WTC11 (cell line): Measurements from ENCODE around the gene KIRREL3. TPM values are rescaled to one million over a fixed set of nuclear protein-coding genes. Genes with fewer than 3 reads are reported as not detected.

Source experiments
- ATAC-seq: fragments of 200-7000 bp; cut with Tn5 transposase; 2 replicates; pipeline ENCODE4 v1.10.0; 2021; ENCODE audit warnings: mild to moderate bottlenecking, moderate library complexity
- CTCF ChIA-PET: fragments of 300-600 bp; sonication (Branson Sonifier 250); formaldehyde crosslinking; loops from one replicate; lab custom pipeline; 2021; ENCODE audit warnings: antibody characterized with exemption; lab: Charles Lee
- POLR2A ChIA-PET: fragments of 350-600 bp; sonication (Branson Sonifier 250); formaldehyde crosslinking; loops from one replicate; lab custom pipeline; 2021; ENCODE audit warnings: antibody characterized with exemption; lab: Charles Lee
- DNase-seq: peaks from one replicate; pipeline ENCODE4 v3.0.0; 2021; ENCODE audit warnings: low spot score
- H3K27ac Mint-ChIP-seq: 2 replicates; pipeline ENCODE4 v1.8.0; 2021; ENCODE audit warnings: mixed read lengths
- H3K27me3 Mint-ChIP-seq: 2 replicates; pipeline ENCODE4 v1.8.0; 2021; ENCODE audit warnings: low read depth, mild to moderate bottlenecking, moderate library complexity, mixed read lengths
- H3K36me3 Mint-ChIP-seq: 2 replicates; pipeline ENCODE4 v1.8.0; 2021; ENCODE audit warnings: mixed read lengths
- H3K4me1 Mint-ChIP-seq: 2 replicates; pipeline ENCODE4 v1.8.0; 2022; ENCODE audit warnings: mixed read lengths
- H3K4me3 Mint-ChIP-seq: 2 replicates; pipeline ENCODE4 v1.8.0; 2021; ENCODE audit warnings: mild to moderate bottlenecking, moderate library complexity, mixed read lengths
- H3K9me3 Mint-ChIP-seq: 2 replicates; pipeline ENCODE4 v1.8.0; 2021; ENCODE audit warnings: mixed read lengths
- AR ChIP-seq: fragments of 250-450 bp; sonication (Bioruptor Pico); IDR thresholded peaks from 2 replicates; pipeline ENCODE4 v1.9.0; 2021; ENCODE audit warnings: mild to moderate bottlenecking
- CREM ChIP-seq: sonication (generic); formaldehyde crosslinking; IDR thresholded peaks from 2 replicates; pipeline ENCODE4 v1.8.1; 2022; ENCODE audit warnings: mild to moderate bottlenecking, missing genetic modification reagents, moderate library complexity
- EMX1 ChIP-seq: fragments of 250-450 bp; sonication (Bioruptor Pico); IDR thresholded peaks from 2 replicates; pipeline ENCODE4 v1.8.0; 2021; ENCODE audit warnings: mild to moderate bottlenecking
- HMGA2 ChIP-seq: fragments of 250-450 bp; sonication (Bioruptor Pico); IDR thresholded peaks from 2 replicates; pipeline ENCODE4 v1.4.0; 2021; ENCODE audit warnings: mild to moderate bottlenecking, moderate library complexity
- IRF1 ChIP-seq: sonication (generic); formaldehyde crosslinking; IDR thresholded peaks from 2 replicates; pipeline ENCODE4 v1.8.0; 2023; ENCODE audit warnings: missing genetic modification reagents
- KAT7 ChIP-seq: sonication (generic); formaldehyde crosslinking; IDR thresholded peaks from 2 replicates; pipeline ENCODE4 v1.8.1; 2023; ENCODE audit warnings: missing genetic modification reagents, mild to moderate bottlenecking, borderline replicate concordance
- MYBL2 ChIP-seq: sonication (generic); formaldehyde crosslinking; IDR thresholded peaks from 2 replicates; pipeline ENCODE4 v1.8.1; 2023; ENCODE audit warnings: mild to moderate bottlenecking, moderate library complexity, missing genetic modification reagents
- SMAD3 ChIP-seq: sonication (generic); formaldehyde crosslinking; IDR thresholded peaks from 2 replicates; pipeline ENCODE4 v1.8.0; 2022; ENCODE audit warnings: missing genetic modification reagents, mild to moderate bottlenecking, borderline replicate concordance
- ZNF121 ChIP-seq: sonication (generic); formaldehyde crosslinking; IDR thresholded peaks from 2 replicates; pipeline ENCODE4 v1.8.0; 2023; ENCODE audit warnings: missing genetic modification reagents
- ZNF232 ChIP-seq: sonication (generic); formaldehyde crosslinking; IDR thresholded peaks from 2 replicates; pipeline ENCODE4 v1.8.0; 2022; ENCODE audit warnings: mild to moderate bottlenecking, missing genetic modification reagents
- total RNA-seq: library from RNA; stranded (reverse); gene quantifications from 3 replicates; pipeline ENCODE4 v1.2.3, GENCODE V29; 2021
- TF ChIP-seq, protein P1 (sequence below): sonication (generic); formaldehyde crosslinking; IDR thresholded peaks from 2 replicates; pipeline ENCODE4 v1.8.0; 2023; ENCODE audit warnings: missing genetic modification reagents, mild to moderate bottlenecking, borderline replicate concordance
- TF ChIP-seq, protein P2 (sequence below): fragments of 250-450 bp; sonication (Bioruptor Pico); IDR thresholded peaks from 2 replicates; pipeline ENCODE4 v2.1.2; 2022; ENCODE audit warnings: mild to moderate bottlenecking, moderate library complexity
- TF ChIP-seq, protein P3 (sequence below): fragments of 200-600 bp; IDR thresholded peaks from 2 replicates; pipeline ENCODE4 v1.8.0; 2022; ENCODE audit warnings: antibody characterized with exemption
- TF ChIP-seq, protein P4 (sequence below): fragments of 250-450 bp; sonication (Bioruptor Pico); IDR thresholded peaks from 2 replicates; pipeline ENCODE4 v1.8.0; 2021; ENCODE audit warnings: mild to moderate bottlenecking
- TF ChIP-seq, protein P5 (sequence below): sonication (generic); formaldehyde crosslinking; IDR thresholded peaks from 2 replicates; pipeline ENCODE4 v1.8.1; 2022; ENCODE audit warnings: low read depth, mild to moderate bottlenecking, moderate library complexity, missing genetic modification reagents, borderline replicate concordance

Gene KIRREL3
- total RNA-seq, 1 experiment from 2014 or later, result 0.59 TPM

DNA sequence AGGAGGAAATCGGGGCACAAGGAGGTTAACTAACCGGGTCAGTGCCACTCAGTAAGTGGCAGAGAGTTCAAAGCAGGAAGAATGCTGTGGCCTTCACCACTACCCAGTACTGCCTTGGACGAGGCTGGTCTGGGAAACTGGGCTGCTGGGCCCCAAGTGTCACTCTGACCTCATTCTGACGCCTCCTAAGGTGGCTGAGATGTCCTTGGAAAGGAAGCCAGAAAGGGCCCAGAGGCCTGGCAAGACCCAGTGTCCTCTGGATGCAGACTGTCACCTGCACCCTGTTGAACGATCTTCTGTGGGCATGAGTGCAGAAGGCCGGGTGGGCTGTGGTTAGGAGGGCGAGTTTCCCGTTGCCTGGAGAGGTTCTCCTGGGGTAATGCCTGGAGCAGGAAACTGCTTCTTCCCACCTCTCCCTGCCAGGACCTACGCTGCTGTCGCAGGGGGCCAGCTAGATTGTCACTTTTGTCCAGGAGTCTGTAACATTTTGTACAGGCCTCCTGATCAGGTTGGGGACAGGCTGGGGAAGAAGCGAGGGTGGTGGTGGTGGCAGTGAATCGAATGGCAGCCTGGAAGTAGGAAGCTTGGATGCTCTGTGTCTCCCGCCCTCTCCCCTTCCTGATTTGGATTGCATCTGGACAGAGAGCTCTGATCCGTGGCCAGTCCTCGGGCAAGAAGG is 540.0 kb downstream of the KIRREL3 start (continued):
- TF ChIP-seq, protein P1, sequence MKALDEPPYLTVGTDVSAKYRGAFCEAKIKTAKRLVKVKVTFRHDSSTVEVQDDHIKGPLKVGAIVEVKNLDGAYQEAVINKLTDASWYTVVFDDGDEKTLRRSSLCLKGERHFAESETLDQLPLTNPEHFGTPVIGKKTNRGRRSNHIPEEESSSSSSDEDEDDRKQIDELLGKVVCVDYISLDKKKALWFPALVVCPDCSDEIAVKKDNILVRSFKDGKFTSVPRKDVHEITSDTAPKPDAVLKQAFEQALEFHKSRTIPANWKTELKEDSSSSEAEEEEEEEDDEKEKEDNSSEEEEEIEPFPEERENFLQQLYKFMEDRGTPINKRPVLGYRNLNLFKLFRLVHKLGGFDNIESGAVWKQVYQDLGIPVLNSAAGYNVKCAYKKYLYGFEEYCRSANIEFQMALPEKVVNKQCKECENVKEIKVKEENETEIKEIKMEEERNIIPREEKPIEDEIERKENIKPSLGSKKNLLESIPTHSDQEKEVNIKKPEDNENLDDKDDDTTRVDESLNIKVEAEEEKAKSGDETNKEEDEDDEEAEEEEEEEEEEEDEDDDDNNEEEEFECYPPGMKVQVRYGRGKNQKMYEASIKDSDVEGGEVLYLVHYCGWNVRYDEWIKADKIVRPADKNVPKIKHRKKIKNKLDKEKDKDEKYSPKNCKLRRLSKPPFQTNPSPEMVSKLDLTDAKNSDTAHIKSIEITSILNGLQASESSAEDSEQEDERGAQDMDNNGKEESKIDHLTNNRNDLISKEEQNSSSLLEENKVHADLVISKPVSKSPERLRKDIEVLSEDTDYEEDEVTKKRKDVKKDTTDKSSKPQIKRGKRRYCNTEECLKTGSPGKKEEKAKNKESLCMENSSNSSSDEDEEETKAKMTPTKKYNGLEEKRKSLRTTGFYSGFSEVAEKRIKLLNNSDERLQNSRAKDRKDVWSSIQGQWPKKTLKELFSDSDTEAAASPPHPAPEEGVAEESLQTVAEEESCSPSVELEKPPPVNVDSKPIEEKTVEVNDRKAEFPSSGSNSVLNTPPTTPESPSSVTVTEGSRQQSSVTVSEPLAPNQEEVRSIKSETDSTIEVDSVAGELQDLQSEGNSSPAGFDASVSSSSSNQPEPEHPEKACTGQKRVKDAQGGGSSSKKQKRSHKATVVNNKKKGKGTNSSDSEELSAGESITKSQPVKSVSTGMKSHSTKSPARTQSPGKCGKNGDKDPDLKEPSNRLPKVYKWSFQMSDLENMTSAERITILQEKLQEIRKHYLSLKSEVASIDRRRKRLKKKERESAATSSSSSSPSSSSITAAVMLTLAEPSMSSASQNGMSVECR (CRISPR knock-in tag), result no peak
- TF ChIP-seq IRF1, result no peak

DNA sequence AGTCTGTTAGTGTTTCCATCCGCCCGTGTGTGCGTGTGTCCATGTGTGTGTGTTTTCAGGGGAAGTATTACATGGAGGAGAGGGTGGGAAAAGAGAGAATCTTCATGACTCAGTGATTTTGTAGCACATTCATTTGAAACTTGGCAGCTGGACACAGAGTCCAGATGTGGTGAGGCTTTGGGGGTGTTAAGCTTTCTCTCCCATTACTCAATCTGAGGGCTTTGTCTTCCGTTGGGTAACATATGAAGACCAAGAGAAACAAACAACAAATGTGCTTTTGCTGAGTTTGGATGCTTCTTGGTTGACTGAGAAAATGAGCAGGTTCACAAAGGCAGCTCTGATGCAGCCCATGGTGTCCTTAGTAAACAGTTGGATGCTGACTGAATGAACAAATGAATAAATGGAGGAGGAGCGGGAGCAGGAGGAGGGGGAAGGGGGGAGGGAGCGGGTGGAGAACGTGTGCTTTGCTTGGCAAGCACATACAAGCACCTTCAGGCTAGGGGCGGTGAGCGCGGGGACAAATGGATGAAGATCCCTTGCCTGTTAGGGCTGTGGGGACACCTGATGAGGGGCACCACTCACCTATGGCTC is 540.8 kb downstream of the KIRREL3 start:
- ATAC-seq (no peak), DNase-seq (no peak)
- Mint-ChIP-seq H3K27me3 (no peaks in the 10 kb centered on the region), H3K27ac (no peak overlapping the region), H3K36me3 (no peaks in the 10 kb centered on the region), H3K9me3 (peaks cover 4% of the 10 kb centered on the region), H3K4me1 (peaks cover 9% of the 10 kb centered on the region)
- TF ChIP-seq KAT7 (CRISPR knock-in tag), result no peak
- TF ChIP-seq CREM, result no peak
- no peak for TF ChIP-seq ZNF232
- no peak for TF ChIP-seq HMGA2
- TF ChIP-seq, protein P2, sequence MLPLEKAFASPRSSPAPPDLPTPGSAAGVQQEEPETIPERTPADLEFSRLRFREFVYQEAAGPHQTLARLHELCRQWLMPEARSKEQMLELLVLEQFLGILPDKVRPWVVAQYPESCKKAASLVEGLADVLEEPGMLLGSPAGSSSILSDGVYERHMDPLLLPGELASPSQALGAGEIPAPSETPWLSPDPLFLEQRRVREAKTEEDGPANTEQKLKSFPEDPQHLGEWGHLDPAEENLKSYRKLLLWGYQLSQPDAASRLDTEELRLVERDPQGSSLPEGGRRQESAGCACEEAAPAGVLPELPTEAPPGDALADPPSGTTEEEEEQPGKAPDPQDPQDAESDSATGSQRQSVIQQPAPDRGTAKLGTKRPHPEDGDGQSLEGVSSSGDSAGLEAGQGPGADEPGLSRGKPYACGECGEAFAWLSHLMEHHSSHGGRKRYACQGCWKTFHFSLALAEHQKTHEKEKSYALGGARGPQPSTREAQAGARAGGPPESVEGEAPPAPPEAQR (CRISPR knock-in tag), result no peak
- no peak for TF ChIP-seq EMX1 (CRISPR knock-in tag)
- TF ChIP-seq MYBL2 (CRISPR knock-in tag), result no peak
- TF ChIP-seq, protein P3, sequence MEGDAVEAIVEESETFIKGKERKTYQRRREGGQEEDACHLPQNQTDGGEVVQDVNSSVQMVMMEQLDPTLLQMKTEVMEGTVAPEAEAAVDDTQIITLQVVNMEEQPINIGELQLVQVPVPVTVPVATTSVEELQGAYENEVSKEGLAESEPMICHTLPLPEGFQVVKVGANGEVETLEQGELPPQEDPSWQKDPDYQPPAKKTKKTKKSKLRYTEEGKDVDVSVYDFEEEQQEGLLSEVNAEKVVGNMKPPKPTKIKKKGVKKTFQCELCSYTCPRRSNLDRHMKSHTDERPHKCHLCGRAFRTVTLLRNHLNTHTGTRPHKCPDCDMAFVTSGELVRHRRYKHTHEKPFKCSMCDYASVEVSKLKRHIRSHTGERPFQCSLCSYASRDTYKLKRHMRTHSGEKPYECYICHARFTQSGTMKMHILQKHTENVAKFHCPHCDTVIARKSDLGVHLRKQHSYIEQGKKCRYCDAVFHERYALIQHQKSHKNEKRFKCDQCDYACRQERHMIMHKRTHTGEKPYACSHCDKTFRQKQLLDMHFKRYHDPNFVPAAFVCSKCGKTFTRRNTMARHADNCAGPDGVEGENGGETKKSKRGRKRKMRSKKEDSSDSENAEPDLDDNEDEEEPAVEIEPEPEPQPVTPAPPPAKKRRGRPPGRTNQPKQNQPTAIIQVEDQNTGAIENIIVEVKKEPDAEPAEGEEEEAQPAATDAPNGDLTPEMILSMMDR, result no peak
- TF ChIP-seq, protein P4, sequence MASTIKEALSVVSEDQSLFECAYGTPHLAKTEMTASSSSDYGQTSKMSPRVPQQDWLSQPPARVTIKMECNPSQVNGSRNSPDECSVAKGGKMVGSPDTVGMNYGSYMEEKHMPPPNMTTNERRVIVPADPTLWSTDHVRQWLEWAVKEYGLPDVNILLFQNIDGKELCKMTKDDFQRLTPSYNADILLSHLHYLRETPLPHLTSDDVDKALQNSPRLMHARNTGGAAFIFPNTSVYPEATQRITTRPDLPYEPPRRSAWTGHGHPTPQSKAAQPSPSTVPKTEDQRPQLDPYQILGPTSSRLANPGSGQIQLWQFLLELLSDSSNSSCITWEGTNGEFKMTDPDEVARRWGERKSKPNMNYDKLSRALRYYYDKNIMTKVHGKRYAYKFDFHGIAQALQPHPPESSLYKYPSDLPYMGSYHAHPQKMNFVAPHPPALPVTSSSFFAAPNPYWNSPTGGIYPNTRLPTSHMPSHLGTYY, result no peak
- TF ChIP-seq SMAD3 (CRISPR knock-in tag), result no peak
- TF ChIP-seq AR, result no peak
- TF ChIP-seq, protein P5, sequence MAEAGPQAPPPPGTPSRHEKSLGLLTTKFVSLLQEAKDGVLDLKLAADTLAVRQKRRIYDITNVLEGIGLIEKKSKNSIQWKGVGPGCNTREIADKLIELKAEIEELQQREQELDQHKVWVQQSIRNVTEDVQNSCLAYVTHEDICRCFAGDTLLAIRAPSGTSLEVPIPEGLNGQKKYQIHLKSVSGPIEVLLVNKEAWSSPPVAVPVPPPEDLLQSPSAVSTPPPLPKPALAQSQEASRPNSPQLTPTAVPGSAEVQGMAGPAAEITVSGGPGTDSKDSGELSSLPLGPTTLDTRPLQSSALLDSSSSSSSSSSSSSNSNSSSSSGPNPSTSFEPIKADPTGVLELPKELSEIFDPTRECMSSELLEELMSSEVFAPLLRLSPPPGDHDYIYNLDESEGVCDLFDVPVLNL (CRISPR knock-in tag), result no peak
- no peak for TF ChIP-seq ZNF121
- TF ChIP-seq, all 79 proteins: peak for 0
- no peak overlapping the region for H3K4me3 Mint-ChIP-seq
- ChIA-PET POLR2A (no interaction called here), CTCF (interaction anchor here (0.9 to 5.0 kb wide), 3 partner anchors 20 to 149 kb away, joined by 3 to 17 read pairs (median 4); no protein-coding TSS in a partner anchor)
